Measurements from ENCODE around the gene IFT74.
A peak's percentile ranks its signal among the peaks of the same experiment; 100 is the strongest.

The IFT74 gene

GRCh38 chr9:26940779-26941178 lies 15.4 kb upstream of the IFT74 start:
- peaks cover 19% of the 10 kb centered on the region for H3K79me2 ChIP-seq
- no peaks in the 10 kb centered on the region for H3K27me3 ChIP-seq (ENCODE audit: control insufficient read depth, insufficient read depth, low read length)
- H3K4me3 ChIP-seq (ENCODE audit: low read depth, low read length): no peak overlapping the region
- H3K36me3 ChIP-seq (ENCODE audit: control insufficient read depth, insufficient read depth, low read length): no peaks in the 10 kb centered on the region
- no peaks in the 10 kb centered on the region for H3K4me1 ChIP-seq
- no peak overlapping the region for H3K9ac ChIP-seq
- H2AFZ ChIP-seq: no peak overlapping the region
- H3K27ac ChIP-seq: no peak overlapping the region
- no peak for TF ChIP-seq CTCF (IDR thresholded peaks at IDR 0.05)
- no peaks in the 10 kb centered on the region for H3K9me3 ChIP-seq (ENCODE audit: control insufficient read depth, low read length)
- no peak overlapping the region for H3K4me2 ChIP-seq (ENCODE audit: low read length)

GRCh38 chr9:26945591-26945990 lies 10.6 kb upstream of the IFT74 start:
- peak overlapping the region; percentile 91 for H3K4me3 ChIP-seq (ENCODE audit: low read depth, low read length)
- TF ChIP-seq CTCF (IDR thresholded peaks at IDR 0.05): no peak
- H3K36me3 ChIP-seq (ENCODE audit: control insufficient read depth, insufficient read depth, low read length): no peaks in the 10 kb centered on the region
- H3K27me3 ChIP-seq (ENCODE audit: control insufficient read depth, insufficient read depth, low read length): no peaks in the 10 kb centered on the region
- peaks cover 13% of the 10 kb centered on the region for H3K79me2 ChIP-seq
- no peak overlapping the region for H3K9ac ChIP-seq
- H3K27ac ChIP-seq: no peak overlapping the region
- no peak overlapping the region for H2AFZ ChIP-seq
- H3K4me1 ChIP-seq: no peaks in the 10 kb centered on the region
- peak overlapping the region; percentile 97 for H3K4me2 ChIP-seq (ENCODE audit: low read length)
- H3K9me3 ChIP-seq (ENCODE audit: control insufficient read depth, low read length): no peaks in the 10 kb centered on the region

DNA sequence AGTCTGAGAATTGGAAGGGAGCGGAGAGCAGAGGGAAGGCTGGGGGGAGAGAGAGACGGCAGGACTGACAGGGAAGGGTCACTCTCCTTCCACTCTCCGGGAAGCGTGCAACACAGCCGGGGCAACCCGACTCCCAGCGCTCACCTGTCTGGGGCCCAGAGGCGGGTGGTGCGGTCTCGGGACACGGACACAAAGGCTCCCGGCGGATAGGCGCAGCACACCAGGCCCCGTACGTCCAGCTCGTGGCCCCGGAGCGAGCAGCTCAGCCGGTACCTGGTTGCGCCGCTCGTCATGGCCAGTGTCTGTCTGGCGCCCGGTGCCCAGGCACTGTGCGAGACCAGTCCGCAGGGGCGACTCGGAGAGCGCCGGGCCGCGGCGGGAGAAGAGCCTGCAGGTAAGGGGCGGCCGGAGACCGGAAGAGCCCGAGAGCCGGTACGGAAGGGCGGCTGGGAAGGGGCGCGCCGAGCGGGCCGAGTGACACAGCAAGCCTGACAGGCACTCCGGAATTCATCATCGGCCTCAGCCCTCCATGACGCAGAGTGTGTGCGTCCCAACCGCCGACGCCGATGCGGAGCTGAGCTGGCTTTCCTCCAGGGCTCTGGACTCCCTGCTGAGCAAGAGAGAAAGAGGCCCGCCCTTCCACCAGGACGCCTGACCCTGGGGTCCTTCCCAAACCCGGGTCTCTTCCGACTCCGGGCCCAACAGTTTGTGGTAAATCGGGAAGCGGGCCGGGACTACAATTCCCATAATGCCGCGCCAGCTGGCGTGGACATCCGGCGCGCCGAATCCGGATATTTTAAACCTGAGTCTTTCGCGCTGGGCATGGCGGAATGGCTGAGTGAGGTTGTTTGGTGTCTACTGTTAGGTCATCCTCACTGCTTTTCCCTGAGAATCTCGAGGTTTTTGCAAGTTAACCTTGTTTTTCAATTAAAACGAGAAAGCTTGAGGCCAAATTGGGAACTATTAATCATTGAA lies 9.2 kb upstream of the IFT74 start, which contains the start of gene PLAA:
Gene PLAA (minus strand): TSS at position 490 of the 975 bp plus-strand sequence. CDS start 197 bp downstream, at position 293.
- TF ChIP-seq CTCF (IDR thresholded peaks at IDR 0.05): peak; percentile 10
- H2AFZ ChIP-seq: peak within 1 kb of the TSS; percentile 73
- H3K4me3 ChIP-seq (ENCODE audit: low read depth, low read length): peak within 1 kb of the TSS; percentile 91
- peak within 1 kb of the TSS; percentile 58 for H3K9ac ChIP-seq
- H3K4me2 ChIP-seq (ENCODE audit: low read length): peak within 1 kb of the TSS; percentile 97
- no peaks in the 10 kb centered on the region for H3K27me3 ChIP-seq (ENCODE audit: control insufficient read depth, insufficient read depth, low read length)
- no peaks in the 10 kb centered on the region for H3K9me3 ChIP-seq (ENCODE audit: control insufficient read depth, low read length)
- peak within 1 kb of the TSS; percentile 93 for H3K27ac ChIP-seq
- peaks cover 13% of the 10 kb centered on the region for H3K79me2 ChIP-seq
- H3K36me3 ChIP-seq (ENCODE audit: control insufficient read depth, insufficient read depth, low read length): no peaks in the 10 kb centered on the region
- H3K4me1 ChIP-seq: no peaks in the 10 kb centered on the region

DNA sequence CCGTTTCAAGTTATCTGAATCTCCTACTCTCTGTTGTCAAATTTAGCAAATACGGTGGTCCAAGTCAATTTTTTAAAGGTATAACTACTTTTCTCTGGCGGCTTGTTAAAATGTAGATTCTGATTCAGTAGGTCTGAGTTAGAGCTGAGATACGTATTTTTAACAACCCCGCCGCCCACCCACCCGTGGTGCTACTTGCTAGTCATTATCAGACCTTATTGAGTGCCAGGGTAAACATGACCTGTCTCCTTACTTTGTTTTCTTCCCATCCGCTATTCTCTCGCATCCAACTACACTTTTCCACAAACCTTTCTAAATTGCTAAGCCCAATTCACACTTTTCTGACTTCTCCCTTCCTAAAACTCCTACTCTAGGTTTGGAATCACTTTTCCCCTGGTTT lies 8.5 kb upstream of the IFT74 start:
- Histone ChIP-seq H3K4me2 (ENCODE audit: low read length) (peak overlapping the region; percentile 97), H3K4me1 (no peaks in the 10 kb centered on the region), H2AFZ (peak overlapping the region; percentile 73), H3K9ac (no peak overlapping the region), H3K4me3 (ENCODE audit: low read depth, low read length) (peak overlapping the region; percentile 91), H3K9me3 (ENCODE audit: control insufficient read depth, low read length) (no peaks in the 10 kb centered on the region), H3K79me2 (peaks cover 13% of the 10 kb centered on the region), H3K27me3 (ENCODE audit: control insufficient read depth, insufficient read depth, low read length) (no peaks in the 10 kb centered on the region), H3K27ac (peak overlapping the region; percentile 93), H3K36me3 (ENCODE audit: control insufficient read depth, insufficient read depth, low read length) (no peaks in the 10 kb centered on the region)
- no peak for TF ChIP-seq CTCF (IDR thresholded peaks at IDR 0.05)
